ENCODE results near the gene CLDN18.

- no peak for TF ChIP-seq CTCF (IDR thresholded peaks at IDR 0.05 in 2 of 3, conservative IDR thresholded peaks at IDR 0.05 in 1 of 3; ENCODE audit: borderline replicate concordance in 1 of 3, insufficient read depth in 1 of 3, low read depth in 2 of 3, low read length in 2 of 3)
- no peak for TF ChIP-seq EZH2phosphoT487 (IDR thresholded peaks at IDR 0.05; ENCODE audit: borderline replicate concordance)
- no peak for TF ChIP-seq POLR2AphosphoS5 (IDR thresholded peaks at IDR 0.05; ENCODE audit: low read depth, low read length)
- TF ChIP-seq POLR2A (IDR thresholded peaks at IDR 0.05; ENCODE audit: borderline replicate concordance, extremely low read depth, insufficient read depth, insufficient read length): no peak
- TF ChIP-seq ZBTB33 (IDR thresholded peaks at IDR 0.05; ENCODE audit: extremely low read depth, insufficient replicate concordance, low read length): no peak
- no peak for TF ChIP-seq EZH2 (IDR thresholded peaks at IDR 0.05)
- no peak for TF ChIP-seq ELF1 (IDR thresholded peaks at IDR 0.05; ENCODE audit: borderline replicate concordance, low read depth)
- TF ChIP-seq MAX (IDR thresholded peaks at IDR 0.05): no peak
- TF ChIP-seq SIN3A (IDR thresholded peaks at IDR 0.05; ENCODE audit: low read depth): no peak
- no peak for TF ChIP-seq SRF (IDR thresholded peaks at IDR 0.05; ENCODE audit: low read depth)
- no peak for TF ChIP-seq SP1 (IDR thresholded peaks at IDR 0.05; ENCODE audit: low read depth)
- no peak for TF ChIP-seq EGR1 (IDR thresholded peaks at IDR 0.05; ENCODE audit: low read depth)
- no peak for TF ChIP-seq FOSL1 (IDR thresholded peaks at IDR 0.05; ENCODE audit: low read depth)
These were observed 52.7 kb downstream of the CLDN18 start for GRCh38 chr3:138062626-138063025.

Data from HCT116 (cell line).